SIG-M5 treated with dmso at 0.1 percent for 504 hours (cell line): Measurements from ENCODE around the gene GDAP2.
"Not testable (repeated sequence)": the region's sequence is repeated elsewhere in the genome, so short reads cannot be mapped to it uniquely, and the experiment has no call there.

Experiments used
- DNase-seq: peaks from one replicate; lab custom pipeline; 2025; ENCODE audit not compliant: unreplicated experiment; lab: John Stamatoyannopoulos, UW

Gene GDAP2, protein sequence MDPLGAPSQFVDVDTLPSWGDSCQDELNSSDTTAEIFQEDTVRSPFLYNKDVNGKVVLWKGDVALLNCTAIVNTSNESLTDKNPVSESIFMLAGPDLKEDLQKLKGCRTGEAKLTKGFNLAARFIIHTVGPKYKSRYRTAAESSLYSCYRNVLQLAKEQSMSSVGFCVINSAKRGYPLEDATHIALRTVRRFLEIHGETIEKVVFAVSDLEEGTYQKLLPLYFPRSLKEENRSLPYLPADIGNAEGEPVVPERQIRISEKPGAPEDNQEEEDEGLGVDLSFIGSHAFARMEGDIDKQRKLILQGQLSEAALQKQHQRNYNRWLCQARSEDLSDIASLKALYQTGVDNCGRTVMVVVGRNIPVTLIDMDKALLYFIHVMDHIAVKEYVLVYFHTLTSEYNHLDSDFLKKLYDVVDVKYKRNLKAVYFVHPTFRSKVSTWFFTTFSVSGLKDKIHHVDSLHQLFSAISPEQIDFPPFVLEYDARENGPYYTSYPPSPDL

DNA sequence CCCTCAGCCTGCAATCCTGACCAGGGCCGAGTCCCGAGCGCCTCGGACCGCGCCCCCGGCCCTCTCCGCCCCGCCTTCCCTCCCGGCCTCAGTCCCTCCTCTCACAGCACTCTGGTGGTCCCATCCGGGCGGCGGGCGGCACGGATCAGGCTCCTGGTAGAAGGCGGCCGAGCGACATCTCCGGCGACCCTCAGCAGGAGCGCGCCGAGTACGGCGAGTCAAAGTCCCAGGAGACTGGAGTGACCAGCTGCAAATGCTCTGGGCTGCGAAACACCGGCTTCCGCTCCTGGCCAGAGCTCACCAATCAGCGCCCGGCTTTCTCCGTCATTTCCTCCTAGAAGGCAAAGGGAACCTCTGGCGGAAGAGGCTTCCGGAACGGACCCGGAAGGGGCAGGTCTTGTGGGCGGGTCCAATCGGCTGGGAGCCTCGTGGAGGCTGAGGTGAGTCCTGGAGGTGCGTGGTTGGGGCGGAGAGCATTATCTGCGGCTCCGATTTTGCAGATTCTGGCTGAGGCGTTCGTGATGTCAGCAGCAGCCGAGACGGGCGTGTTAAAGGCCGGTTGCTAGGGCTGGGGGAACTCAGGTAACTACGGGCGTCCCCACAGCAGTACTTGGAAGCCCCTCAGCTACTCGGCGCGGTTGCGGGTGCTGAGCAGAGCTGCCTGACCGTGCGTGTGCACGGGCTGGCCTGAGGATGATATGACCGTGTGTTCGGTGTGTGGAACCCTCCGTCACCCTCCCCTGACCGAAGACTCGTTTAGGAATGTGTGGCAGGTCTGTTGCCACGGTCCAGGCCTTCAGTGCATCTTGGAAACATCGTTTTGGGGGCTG, at the start of gene GDAP2, which contains the start of gene WDR3:
TSS of gene GDAP2 (minus strand) at position 279 of the 830 bp plus-strand sequence. CDS start 9,264 bp downstream, outside the sequence.
TSS of gene WDR3 (plus strand) at position 397 of the 830 bp plus-strand sequence. CDS start 3,581 bp downstream, outside the sequence.
- DNase-seq: peak; percentile 95

DNA sequence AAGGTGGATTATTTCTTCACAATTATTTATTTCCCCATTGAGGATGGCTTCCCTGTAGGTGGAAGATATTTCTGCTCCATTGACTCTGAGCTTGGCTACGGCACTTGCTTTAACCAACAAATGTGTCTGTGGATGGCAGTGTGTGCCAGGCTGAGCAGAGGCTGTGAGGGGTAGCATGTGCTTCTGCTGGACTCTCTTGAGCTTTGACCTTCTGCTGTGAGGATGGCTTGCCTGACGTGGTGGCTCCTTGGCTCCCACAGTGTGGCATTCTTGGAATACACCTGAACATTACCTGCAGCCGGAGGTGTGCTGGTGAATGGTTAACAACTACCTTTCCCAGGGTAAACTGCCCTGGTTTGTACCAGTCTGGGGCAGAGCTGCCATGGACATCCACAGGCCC, 47.0 kb upstream of the GDAP2 start:
- DNase-seq: no peak

DNA sequence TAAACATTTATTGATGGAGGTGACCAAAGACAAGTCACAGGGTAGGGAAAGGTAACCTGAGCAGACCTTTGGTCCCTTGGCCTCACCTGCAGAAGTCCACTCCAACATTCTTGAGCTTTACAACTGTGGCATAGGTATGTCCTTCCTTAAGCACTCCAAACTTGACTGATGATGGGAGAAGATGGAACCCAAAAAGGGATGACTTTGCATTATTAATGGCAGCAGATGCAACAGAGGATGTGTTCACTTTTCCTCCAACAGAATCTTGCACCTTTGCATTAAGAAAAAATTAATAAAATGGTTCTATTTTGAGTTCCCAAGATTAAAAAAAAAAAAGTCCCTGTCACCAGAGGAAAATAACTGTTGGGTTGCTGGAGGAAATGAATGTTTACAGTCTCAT, 42.4 kb upstream of the GDAP2 start:
- no peak for DNase-seq

DNA sequence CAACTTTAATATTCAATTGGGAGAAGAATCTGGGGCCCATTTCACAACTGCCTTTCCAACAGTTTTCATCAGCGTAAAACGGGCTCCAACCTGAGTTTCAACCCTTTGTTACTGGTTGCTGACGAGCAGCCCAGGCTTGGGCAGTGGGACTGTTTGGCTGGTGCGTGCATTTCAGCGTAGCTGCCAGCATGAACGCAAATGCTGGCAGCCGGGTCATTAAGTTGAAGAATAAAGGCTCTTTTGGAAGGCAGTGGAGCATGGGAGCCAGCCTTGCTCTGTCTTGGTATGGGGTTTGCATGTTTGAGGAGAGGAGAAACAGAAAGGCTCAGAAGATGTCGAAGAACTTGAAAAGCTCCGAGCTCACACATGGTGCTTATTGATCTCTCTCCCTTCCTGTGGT, 40.8 kb upstream of the GDAP2 start:
- DNase-seq: no peak

DNA sequence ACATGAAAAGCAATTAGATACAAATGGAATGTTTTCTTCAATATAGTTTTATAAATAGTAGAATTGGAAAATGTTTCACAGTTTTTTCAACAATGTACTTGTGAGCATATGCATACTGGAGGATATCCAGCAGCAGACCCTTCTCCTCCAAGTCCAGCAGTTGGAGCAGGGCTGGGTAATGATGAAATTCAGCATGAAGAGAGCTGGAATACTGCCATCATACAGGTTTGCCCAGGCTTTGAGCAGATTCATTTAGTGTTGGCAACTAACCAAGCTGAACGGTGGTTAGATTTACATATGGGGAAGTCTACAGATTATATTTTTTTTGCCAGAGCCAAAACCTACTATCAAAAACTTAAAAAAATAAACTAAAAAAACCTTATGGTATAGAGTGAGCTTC, 38.5 kb upstream of the GDAP2 start:
- DNase-seq: no peak

DNA sequence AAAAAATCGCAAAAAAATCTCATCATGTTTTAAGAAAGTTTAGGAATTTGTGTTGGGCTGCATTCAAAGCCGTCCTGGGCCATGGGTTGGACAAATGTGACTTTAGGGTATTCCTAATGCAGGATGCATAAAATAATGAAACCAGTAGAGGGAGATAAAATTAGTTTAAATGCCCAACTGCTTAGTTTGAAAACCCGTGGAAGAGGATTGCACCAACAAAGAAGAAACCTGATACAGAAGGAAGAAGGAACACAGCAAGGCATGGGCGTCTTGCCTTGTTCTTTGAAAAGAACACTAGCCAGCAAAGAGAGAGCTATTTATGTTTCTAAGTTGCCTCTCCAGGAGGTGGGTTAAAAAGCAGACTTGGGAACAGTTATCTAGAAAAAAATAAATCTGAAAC, 38.1 kb upstream of the GDAP2 start:
- DNase-seq: peak; percentile 19

DNA sequence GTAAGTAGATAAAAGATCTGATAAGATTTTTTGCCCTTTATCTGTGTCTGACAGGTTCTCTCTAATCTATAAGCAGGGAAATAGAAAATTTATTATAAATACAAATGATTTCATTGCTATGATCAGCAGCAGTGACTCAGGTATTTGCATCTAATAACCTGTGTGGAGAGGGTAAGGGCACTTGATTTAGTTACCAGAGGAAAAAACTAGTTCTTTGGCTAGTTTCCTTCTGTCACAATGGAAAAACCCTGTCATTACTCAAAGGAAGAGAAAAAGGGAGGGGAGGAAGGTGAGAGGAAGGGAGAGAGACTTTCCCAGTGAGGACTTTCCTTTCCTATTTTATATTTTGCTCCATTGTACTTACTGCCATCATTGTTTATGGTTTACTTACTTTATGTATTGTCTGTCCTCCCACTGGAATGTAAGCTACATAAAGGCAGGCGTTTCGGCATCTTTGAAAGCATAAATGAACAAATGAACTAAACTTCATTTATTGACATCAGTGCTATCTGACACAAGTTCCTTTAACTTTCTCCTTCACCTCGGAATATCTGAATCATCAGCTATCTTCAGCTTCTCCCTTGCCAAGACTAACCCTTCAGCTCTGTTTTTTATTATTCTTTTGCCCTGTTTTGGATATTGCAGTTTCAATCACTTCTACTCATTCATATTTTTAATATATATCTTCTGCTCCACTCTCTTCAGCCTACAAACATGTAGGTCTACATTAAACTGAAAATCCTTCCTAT, 35.0 kb upstream of the GDAP2 start:
- no peak for DNase-seq

DNA sequence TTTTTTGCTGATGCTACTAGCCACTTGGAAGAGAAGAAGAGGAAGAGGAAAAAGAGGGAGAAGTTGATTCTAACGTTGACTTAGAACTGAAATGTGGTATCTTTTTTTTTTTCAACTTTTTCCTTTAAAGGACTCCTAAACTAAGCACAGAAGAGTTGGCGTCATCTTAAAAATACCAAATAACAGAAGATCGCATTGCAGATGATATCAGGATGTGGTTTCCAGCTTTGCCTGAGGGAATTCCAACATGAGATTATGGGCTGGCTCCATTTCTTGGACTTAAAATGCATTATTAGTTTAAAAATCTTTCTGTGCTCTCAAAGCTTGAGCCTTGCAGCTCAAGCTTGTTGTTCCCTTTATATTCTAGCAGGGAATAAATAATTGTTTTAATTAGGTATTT, 29.9 kb upstream of the GDAP2 start:
- DNase-seq: no peak

DNA sequence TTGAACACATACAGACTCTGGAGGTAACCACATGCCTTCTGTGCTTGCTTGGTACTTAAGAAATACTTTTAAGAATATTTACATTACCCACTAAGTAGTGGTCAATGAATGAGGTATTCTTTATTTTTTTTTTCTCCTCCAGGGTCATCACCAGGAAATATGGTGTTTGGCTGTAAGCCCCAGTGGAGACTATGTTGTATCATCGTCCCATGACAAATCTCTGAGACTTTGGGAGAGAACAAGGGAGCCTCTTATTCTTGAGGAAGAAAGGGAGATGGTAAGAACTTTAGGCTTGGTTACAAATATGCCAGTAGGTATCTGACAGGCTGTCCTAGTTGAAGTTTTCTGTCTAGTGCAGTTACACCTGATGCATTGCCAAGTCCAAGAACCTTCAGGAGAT, 23.0 kb upstream of the GDAP2 start:
- DNase-seq: no peak

DNA sequence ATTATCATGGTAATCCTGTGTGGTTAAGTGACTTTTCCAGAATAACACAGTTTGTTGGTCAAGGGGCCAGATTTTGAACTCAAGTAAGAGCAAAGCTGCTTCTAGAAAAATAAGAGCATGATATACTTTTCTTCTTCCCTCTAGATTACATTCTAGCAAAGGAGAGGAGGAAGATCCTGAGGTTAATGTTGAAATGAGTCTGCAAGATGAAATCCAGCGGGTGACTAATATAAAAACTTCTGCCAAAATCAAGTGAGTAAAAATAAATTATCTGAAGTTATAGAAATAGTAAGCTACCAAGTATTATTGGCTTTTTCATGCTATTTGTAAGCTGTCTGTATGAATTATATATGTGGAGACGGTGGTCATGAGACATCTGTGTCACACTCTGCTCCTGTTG, 12.9 kb upstream of the GDAP2 start:
- no peak for DNase-seq

DNA sequence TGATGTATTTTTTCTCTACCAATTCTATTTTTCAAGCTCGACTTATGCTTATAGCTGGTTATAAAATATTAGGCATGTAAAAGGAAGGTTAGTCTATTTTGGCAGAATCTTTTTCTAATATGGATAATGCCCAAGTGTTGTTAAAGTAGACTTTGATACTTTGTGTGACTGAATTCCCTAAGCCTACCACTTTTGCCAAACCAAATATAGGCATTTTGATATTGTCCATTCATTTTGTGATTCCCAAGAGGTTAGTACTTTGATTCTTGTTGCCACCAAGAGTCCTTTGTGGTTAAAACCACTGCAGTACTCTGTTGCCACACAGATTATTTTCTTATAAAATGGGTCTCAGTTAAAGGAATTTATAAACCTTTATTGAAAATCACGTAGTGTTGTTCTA, 4.3 kb upstream of the GDAP2 start:
- DNase-seq: no peak

DNA sequence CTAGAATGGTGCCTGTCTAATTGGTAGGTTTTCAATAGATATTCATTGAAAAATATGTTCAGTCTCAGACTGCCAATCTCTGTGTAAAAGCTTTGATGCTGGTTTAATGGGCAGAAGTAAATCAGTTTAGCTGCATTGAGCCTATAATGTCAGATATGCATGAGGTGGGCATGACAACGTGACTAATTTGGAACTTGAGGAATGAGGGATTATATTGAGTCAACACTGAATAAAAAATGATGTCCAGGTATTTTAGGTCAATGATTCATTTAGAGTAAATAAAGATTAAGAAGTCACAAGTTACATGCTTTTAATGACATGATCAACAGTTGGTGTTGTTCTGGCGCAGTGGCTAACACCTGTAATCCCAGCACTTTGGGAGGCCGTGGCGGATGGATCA, 3.2 kb upstream of the GDAP2 start:
- no peak for DNase-seq

DNA sequence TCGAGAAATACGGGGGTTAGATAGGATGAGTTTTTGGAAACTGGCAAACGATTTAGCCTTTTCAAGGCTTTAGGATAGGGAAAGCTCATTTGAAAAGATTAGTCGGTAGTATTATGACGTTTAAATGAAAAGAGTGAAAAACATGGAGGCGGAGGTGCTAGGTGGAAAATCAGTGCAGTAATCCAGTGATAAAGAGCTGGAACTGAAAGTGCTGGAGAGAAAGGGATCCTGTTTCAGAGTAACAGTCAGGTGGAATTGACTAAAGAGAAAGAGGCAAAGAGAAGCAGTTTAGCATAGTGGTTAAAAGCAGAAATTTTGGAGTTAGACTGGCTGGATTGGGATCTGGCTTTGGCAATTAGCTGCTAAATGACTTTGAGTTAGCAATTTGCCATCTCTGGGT, 1.1 kb upstream of the GDAP2 start:
- DNase-seq: no peak

DNA sequence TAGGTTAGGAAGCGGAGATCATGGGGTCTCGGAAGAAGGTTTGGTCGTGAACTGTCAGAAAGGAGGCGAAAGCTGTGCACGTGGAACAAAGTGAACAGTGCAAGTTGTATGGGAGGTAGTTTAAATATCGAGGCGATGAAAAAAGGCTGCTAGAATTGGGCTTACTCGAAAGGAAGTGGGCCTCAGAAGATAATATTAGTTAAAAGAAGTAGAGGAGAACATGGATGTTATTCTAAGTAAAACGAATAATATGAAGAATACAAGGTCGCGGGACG, 689 bp upstream of the GDAP2 start:
- DNase-seq: no peak

DNA sequence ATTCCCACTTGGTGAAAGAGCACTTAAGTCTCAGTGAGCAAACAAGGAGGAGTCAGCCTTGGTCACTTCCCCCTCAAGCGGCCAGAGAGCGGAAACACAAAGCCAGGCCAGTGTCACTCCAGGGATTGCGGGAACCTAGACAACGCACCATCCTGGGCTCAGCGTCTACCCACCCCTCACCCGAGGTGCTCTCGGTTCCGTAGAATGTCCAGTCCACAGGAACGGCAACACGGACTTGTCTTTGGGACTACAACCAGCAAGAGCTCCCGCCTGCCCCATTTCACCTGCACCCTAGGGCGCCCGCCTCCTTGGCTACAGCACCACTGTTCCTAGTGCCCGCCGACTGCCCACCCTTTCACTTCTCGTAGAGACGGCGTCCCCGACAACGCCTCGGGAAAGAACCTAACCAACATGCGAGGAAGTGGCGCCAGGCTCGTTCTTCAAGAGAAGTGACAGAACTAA, 509 bp downstream of the GDAP2 start:
- peak; percentile 47 for DNase-seq

DNA sequence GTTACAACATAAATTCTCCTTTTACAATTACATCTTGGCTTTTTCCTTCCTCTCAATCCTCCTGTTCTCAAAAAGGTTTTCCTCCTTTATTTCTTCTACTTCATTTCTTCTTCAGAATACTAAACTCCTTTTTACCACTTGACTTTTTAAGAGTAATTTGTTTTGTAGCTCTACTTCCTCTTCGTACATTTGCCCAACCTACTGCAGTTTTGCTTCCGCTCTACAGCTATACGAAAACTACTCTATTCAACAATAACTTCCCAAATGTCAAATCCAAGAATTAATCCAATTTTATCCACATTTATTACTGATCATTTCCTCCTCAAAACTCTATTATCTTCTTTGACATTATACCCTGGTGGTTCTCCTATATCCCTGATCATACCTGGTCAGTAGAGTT, 3.4 kb downstream of the GDAP2 start:
- DNase-seq: peak; percentile 26

DNA sequence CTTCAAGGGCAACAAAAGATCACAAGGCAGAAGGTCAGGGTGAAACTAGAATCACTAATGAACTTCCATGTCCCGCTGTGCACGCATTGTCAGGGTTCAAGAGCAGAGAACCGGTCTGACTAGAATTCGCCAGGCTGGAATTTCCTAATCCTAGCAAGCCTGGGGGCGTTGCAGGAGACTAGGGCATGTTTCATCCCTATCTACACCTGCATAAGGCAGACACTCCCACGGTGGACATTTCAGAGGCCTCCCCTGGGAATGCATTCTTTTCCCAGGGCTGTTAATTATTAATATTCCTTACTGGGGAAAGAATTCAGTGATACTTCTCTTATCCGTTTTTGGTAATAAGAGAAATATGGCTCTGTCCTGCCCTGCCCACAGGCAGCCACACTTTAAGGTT, 6.7 kb downstream of the GDAP2 start:
- not testable (repeated sequence) for DNase-seq

DNA sequence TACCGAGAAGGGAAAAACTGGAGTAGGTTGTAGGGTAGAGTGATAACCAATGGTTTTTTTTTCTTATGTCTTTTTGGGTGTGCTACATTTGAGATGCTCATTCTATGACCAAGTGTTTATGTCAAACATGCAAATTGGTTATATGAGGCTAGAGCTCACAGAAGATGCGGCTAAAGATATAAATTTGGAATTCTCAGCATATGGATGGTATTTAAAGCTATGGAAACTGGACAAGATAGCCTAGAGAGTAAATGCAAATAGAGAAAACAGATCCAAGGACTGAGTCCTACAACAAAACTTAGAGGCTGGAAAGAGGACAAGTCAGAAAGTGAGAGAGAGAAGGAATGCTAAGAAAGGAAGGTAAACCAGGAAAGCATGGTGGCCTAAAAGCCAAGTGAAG, 7.4 kb downstream of the GDAP2 start:
- no peak for DNase-seq

DNA sequence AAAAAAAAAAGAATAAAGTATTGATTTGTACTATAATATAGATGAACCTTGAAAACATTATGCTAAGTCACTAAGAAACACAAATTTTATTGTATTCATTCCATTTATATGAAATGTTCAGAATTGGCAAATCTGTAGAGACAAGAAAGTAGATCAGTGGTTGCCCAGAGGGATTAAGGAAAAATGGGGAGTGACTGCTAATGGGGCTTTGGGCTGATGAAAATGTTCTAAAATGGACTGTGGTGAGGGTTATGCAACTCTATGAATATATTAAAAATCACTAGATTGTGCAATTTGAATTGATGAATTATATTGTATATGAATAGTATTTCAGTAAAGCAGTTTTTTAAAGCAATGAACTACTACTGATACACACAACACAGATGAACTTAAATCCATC, 10.0 kb downstream of the GDAP2 start:
- DNase-seq: no peak

DNA sequence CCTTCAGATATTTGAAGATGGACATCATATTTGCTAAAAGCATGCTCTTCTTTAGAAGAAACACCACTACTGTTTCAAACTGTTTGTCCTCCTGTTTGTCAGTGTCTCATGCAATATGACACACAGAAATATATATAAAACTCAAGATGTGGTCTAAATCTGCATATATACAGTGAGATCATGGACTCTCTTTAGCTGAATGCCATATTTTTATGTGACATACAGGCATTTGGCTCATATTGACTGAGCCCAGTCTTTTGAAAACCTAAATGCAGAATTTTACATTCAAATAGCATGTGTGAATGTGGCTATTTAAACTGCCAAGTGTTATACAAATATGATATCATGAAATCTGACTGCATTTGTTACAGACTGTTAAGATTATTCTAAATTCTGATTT, 18.4 kb downstream of the GDAP2 start:
- DNase-seq: no peak

DNA sequence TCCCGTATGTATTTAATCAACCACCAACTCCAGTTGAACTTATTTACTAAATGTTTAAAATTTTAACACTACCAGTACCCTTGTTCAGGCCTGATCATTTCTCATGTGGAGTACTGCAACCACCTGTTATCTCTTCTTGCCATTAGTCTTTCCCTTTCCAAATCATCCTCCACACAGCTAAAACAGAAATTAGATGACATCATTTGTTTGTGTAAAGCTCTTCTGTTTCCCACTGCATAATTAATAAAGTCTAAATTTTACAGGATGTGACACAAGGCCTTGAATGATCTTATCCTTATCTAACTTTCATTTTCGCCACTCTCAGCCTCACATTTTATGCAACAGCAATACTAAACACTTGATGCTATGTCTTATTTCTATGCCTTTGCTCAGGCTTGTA, 24.4 kb downstream of the GDAP2 start:
- no peak for DNase-seq
